Esophagus squamous epithelium (tissue), 5 donors: ENCODE measurements around the gene GLIS2. TPM values are rescaled to one million over a fixed set of nuclear protein-coding genes. Genes with fewer than 3 reads are reported as not detected.

Source experiments
- DNase-seq: peaks from one replicate; lab custom pipeline; 2025; lab: John Stamatoyannopoulos, UW
- H3K27ac ChIP-seq, 4 donors: fragments of 200-600 bp; sonication (generic); one replicate each; pipeline ENCODE4 v1.5.1; 2016 to 2019; ENCODE audit warnings: mild to moderate bottlenecking in 1 of 4
- H3K27me3 ChIP-seq, 4 donors: fragments of 200-600 bp; sonication (generic); 1 replicate in 3 of 4; 2 replicates in 1 of 4; pipeline versions ENCODE4 v1.5.1 to v1.6.0; 2017 to 2021; ENCODE audit warnings: antibody characterized with exemption in 1 of 4
- H3K36me3 ChIP-seq, 3 donors: fragments of 200-600 bp; sonication (generic); one replicate each; pipeline ENCODE4 v1.5.1; 2016 to 2019
- H3K4me1 ChIP-seq, 3 donors: fragments of 200-600 bp; sonication (generic); one replicate each; pipeline ENCODE4 v1.5.1; 2017 to 2019
- H3K4me3 ChIP-seq, 4 donors: fragments of 200-600 bp; sonication (generic); 1 replicate in 3 of 4; 2 replicates in 1 of 4; pipeline ENCODE4 v1.5.1; 2016 to 2019; ENCODE audit warnings: mild to moderate bottlenecking in 2 of 4, moderate library complexity in 1 of 4
- H3K9me3 ChIP-seq, 3 donors: fragments of 200-600 bp; sonication (generic); one replicate each; pipeline ENCODE4 v1.5.1; 2016 to 2019
- POLR2A ChIP-seq, 4 donors: fragments of 450-650 bp; IDR thresholded peaks; one replicate each; pipeline ENCODE4 v1.6.1; 2017; ENCODE audit warnings: antibody characterized with exemption in 4 of 4, mild to moderate bottlenecking in 4 of 4, moderate library complexity in 3 of 4
- WGBS, 2 donors: methylation state at CpG; one replicate each; pipeline ENCODE4 v1.1.5; 2018; 5-methylcytosine and 5-hydroxymethylcytosine counted together
- intact Hi-C: fragments of 100-400 bp; cut with DNase I; formaldehyde crosslinking; loops from one replicate; pipeline ENCODE4 v1.15.0; 2022
- total RNA-seq, 4 donors: library from RNA; depleted of rRNA; stranded (reverse); fragments of >200 nt; gene quantifications; one replicate each; pipeline ENCODE4 v1.1.0, GENCODE V29; 2016
- TF ChIP-seq, protein P1 (sequence below), 6 experiments: fragments of 450-650 bp in 4 of 6; fragments of 200-600 bp in 2 of 6; sonication (generic) in 2 of 6; IDR thresholded peaks; one replicate each; pipeline ENCODE4 v1.5.1; 2016 to 2019; ENCODE audit warnings: antibody characterized with exemption in 6 of 6, mild to moderate bottlenecking in 4 of 6, moderate library complexity in 4 of 6
- donor health status: DM: yes; HTN: yes; CAD: no.

The GLIS2 gene
- total RNA-seq, 4 donors from 2014 or later = 0.30 to 1.7 (median 0.67) TPM

DNA sequence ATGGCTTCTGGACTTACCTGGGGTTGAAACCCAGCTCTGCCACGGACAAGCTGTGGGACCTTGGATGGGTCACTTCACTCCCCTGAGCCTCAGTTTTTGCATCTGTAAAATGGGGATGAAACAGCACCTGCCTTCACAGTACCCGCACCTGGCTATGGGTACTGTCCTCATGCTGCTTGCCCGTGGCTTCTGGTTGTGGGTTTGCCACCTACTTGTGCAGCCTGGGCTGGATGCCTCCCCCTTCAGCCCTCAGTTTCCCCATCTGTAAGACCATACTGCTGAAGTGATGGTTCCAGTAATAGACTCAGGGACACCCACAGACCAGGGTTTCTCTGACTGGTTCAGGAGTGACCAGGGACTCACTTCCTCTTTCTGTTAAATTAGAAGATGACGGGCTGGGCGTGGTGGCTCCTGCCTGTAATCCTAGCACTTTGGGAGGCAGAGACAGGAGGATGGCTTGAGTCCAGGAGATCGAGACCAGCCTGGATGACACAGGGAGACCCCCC is 9.4 kb downstream of the GLIS2 start:
- H3K27me3 ChIP-seq = peaks cover 0 to 19% (median 0%) of the 10 kb centered on the region in 4 donors
- H3K4me3 ChIP-seq = no peak overlapping the region
- H3K9me3 ChIP-seq = no peaks in the 10 kb centered on the region
- no peaks in the 10 kb centered on the region for H3K36me3 ChIP-seq
- intact Hi-C loops = no loop called here
- peaks cover 51 to 95% (median 61%) of the 10 kb centered on the region in 3 donors for H3K4me1 ChIP-seq
- H3K27ac ChIP-seq = peak overlapping the region; percentile 65 to 89 (median 78)
- TF ChIP-seq, protein P1, sequence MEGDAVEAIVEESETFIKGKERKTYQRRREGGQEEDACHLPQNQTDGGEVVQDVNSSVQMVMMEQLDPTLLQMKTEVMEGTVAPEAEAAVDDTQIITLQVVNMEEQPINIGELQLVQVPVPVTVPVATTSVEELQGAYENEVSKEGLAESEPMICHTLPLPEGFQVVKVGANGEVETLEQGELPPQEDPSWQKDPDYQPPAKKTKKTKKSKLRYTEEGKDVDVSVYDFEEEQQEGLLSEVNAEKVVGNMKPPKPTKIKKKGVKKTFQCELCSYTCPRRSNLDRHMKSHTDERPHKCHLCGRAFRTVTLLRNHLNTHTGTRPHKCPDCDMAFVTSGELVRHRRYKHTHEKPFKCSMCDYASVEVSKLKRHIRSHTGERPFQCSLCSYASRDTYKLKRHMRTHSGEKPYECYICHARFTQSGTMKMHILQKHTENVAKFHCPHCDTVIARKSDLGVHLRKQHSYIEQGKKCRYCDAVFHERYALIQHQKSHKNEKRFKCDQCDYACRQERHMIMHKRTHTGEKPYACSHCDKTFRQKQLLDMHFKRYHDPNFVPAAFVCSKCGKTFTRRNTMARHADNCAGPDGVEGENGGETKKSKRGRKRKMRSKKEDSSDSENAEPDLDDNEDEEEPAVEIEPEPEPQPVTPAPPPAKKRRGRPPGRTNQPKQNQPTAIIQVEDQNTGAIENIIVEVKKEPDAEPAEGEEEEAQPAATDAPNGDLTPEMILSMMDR (IDR thresholded peaks at IDR 0.05) = no peak
- no peak for TF ChIP-seq POLR2A (IDR thresholded peaks at IDR 0.05)
- 64 to 100% methylated on average over 2 to 3 of the region's 6 CpGs for WGBS, 2 donors
- DNase-seq = no peak

DNA sequence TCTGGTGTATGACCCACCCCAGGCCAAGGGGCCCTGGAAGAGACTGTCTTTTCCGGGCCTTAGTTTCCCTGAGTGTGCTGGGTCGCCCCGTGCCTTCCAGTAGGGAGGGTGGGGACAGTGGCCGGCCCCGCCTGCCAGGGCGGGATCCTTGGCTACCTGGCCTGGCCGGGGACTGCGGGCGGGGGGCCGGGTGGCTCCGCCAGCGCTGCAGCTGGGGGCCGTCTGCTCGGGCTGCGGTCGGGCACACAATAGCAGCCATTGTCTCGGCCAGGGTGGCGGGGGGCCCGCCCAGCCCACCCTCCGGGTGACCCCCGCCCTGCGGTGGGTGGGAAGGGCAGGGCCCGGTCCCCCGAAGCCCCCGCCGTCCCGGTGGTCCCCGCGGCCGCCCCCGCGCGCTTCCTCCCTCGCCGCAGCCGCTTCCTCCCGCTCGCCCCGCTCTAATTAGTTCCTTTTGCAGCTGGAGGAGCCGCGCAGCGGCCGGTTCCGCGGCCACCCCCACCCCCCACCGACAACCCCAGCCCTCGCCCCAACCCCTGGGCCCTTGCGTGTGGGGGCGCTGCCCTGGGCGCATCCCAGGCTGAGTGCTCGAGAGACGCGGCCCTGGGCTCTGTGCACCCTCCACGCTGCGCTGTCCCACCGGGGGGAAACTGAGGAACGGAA is 11.6 kb downstream of the GLIS2 start:
- Histone ChIP-seq H3K27ac (peak overlapping the region; percentile 53 to 87 (median 68)), H3K4me3 (peak overlapping the region; percentile 16 to 74 (median 48)), H3K4me1 (peaks cover 43 to 76% (median 52%) of the 10 kb centered on the region in 3 donors), H3K9me3 (no peaks in the 10 kb centered on the region), H3K36me3 (peaks cover 0 to 5% (median 0%) of the 10 kb centered on the region in 3 donors), H3K27me3 (peaks cover 0 to 17% (median 0%) of the 10 kb centered on the region in 4 donors)
- WGBS, 2 donors = 20% methylated on average over 1 of the region's 57 CpGs; no CpG with 5 or more reads in 1 of the 2 donors
- TF ChIP-seq, protein P1 (IDR thresholded peaks at IDR 0.05) = no peak
- no peak for TF ChIP-seq POLR2A (IDR thresholded peaks at IDR 0.05)
- intact Hi-C loops = no loop called here
- DNase-seq = no peak

DNA sequence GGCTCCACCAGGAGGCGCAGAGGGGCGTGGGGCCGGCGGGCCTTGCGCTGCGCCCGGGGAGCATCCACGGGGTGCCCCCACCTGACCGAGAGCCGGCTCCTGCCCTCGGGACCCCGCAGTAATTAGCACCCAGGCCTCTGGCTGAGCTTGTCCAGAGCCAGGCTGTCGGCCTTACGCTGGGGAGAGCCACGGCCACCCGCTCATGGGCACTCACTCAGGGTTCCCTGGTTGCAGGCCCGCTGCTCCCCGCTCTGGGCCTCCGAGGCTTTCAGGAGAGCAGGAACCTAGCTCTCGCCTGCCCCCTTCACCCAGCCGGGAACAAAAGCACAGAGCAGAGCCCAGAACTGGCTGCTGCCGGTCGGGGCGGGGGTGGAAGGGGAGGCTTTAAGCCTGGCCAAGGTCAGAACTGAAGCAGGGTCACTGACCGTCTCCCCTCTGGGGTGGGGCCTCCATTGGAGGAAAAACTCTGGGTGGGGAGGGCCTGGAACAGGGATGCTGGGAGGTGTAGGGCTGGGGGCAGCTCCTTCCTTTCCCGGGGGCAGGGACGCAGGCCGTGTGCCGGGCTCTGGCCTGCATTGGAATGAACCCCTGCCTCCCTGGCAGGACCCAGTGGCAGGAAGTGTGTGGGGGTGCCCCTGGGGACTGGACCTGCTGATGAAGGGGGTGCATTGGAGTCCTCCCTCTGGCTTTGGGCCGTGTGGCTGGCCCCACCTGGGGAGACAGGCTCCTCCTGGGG is 12.3 kb downstream of the GLIS2 start:
- Histone ChIP-seq H3K27me3 (peaks cover 0 to 17% (median 0%) of the 10 kb centered on the region in 4 donors), H3K27ac (peak overlapping the region; percentile 53 to 87 (median 68)), H3K4me3 (peak overlapping the region; percentile 16 to 74 (median 48)), H3K9me3 (no peaks in the 10 kb centered on the region), H3K36me3 (peaks cover 0 to 10% (median 0%) of the 10 kb centered on the region in 3 donors), H3K4me1 (peaks cover 40 to 69% (median 47%) of the 10 kb centered on the region in 3 donors)
- 13 to 28% methylated on average over 2 to 3 of the region's 30 CpGs for WGBS, 2 donors
- TF ChIP-seq POLR2A (IDR thresholded peaks at IDR 0.05) = peak in 1 of 4 donors; percentile 11
- TF ChIP-seq, protein P1 (IDR thresholded peaks at IDR 0.05) = peak in 5 of 6 experiments; percentile 44 to 67 (median 53)
- no peak for DNase-seq
- intact Hi-C loops = no loop called here

DNA sequence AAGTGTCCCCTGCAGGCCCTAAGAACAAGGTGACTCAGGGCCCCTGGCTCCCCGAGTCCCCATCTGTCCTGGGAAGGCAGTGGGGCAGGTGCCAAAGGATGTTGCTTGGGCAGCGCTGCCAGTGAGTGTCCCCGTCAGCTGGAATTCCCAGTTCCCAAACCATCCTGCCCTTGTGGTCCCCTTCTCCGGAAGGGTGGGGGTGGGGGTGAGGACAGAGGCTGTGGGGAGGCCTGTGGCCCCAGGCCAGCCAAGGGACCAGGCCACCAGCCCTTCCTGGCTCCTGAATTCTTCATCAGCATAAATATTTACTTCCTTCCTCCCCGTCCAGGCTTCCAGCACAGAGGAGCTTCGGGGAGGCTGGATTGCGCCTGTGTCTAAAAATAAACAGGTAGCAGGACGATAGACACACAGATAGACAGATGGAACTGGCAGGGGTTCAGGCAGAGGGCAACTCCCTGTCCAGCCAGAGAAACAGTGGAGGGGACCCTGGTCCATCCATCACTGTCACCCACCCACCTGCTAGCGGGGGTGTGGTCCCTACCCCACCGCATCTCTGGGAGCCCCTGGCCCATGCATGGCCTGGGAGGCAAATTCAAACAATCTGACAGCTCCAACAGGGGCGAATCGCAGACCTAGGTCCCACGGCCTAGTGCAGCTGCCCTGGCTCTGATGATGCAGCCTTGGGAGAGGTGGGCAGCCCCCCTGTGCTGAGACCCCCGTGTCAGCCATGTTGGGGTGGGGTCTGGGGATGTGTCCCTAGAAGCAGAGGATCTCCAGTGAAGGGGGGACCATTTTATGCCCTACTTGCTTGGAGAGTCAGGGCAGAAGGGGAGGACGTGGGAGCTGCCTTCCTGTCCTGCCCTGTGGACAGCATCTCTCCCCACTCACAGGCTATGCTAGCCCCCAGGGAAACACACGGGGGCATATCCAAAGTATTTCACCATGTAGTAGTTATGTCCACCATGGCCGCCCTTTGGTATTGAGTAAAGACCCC is 13.2 kb downstream of the GLIS2 start:
- Histone ChIP-seq H3K27me3 (peaks cover 0 to 17% (median 0%) of the 10 kb centered on the region in 4 donors), H3K4me1 (peaks cover 32 to 61% (median 38%) of the 10 kb centered on the region in 3 donors), H3K4me3 (peak overlapping the region in 1 of 4 donors; percentile 74), H3K9me3 (no peaks in the 10 kb centered on the region), H3K36me3 (peaks cover 0 to 12% (median 0%) of the 10 kb centered on the region in 3 donors), H3K27ac (peak overlapping the region; percentile 53 to 87 (median 68))
- no peak for DNase-seq
- TF ChIP-seq, protein P1 (IDR thresholded peaks at IDR 0.05) = no peak
- TF ChIP-seq POLR2A (IDR thresholded peaks at IDR 0.05) = no peak
- WGBS, 2 donors = 46 to 66% methylated on average over 11 to 13 of the region's 17 CpGs
- intact Hi-C loops = no loop called here
